ENCODE measurements around the gene LARGE1.

LARGE1 gene

DNA sequence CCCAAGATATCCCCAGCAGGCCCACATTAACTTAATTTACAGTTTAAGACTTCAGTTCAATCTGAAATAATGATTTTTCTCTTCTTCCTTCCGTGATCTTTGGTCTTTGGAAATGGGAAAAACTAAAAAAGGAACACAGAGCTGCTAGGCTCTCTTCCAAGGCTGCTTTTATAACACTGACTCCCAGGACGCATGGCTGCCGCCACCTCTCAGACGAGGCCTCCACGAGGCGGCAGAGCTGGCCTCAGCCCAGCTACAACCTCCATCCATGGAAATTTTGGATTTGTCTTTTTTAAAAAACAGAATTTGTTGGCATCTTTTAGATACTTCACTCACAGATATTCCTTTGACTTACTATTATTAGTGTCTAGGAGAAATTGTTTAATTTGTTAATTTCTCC, 476.6 kb downstream of the LARGE1 start:
- no peak overlapping the region for H2BK120ac ChIP-seq (ENCODE audit: low read depth, low read length)
- H3K18ac ChIP-seq (ENCODE audit: low read length): no peak overlapping the region
- no peaks in the 10 kb centered on the region for H3K4me1 ChIP-seq (ENCODE audit: control insufficient read depth, low read depth, low read length)
- no peak overlapping the region for H4K8ac ChIP-seq (ENCODE audit: low read depth, low read length)
- no peak overlapping the region for H3K4ac ChIP-seq (ENCODE audit: low read depth, low read length)
- no peaks in the 10 kb centered on the region for H3K36me3 ChIP-seq (ENCODE audit: control insufficient read depth, insufficient read depth, low read length)
- H3K56ac ChIP-seq (ENCODE audit: low read length): no peak overlapping the region
- WGBS (ENCODE audit: extremely low coverage, insufficient coverage, low lambda C conversion rate): no CpG with 5 or more reads among the region's 6 CpGs
- H3K4me2 ChIP-seq (ENCODE audit: low read length): no peak overlapping the region
- no peaks in the 10 kb centered on the region for H3K79me2 ChIP-seq (ENCODE audit: control insufficient read depth, insufficient read depth, low read length)
- no peaks in the 10 kb centered on the region for H3K27me3 ChIP-seq (ENCODE audit: insufficient read depth, low read length, poor library complexity)
- H3K9ac ChIP-seq (ENCODE audit: low read length): no peak overlapping the region
- H2BK15ac ChIP-seq (replicated peaks; ENCODE audit: low read depth): no peak overlapping the region
- no peaks in the 10 kb centered on the region for H3K79me1 ChIP-seq (ENCODE audit: low read length)
- H2AK5ac ChIP-seq (ENCODE audit: low read length): no peak overlapping the region
- H3K4me3 ChIP-seq (ENCODE audit: low read length): no peak overlapping the region
- no peak overlapping the region for H3K27ac ChIP-seq (ENCODE audit: low read depth, low read length)
- no peak overlapping the region for H3K23ac ChIP-seq (ENCODE audit: low read length)
- H4K5ac ChIP-seq (ENCODE audit: low read length): no peak overlapping the region
- DNase-seq: no peak
- no peak overlapping the region for H2BK5ac ChIP-seq (ENCODE audit: low read length)

DNA sequence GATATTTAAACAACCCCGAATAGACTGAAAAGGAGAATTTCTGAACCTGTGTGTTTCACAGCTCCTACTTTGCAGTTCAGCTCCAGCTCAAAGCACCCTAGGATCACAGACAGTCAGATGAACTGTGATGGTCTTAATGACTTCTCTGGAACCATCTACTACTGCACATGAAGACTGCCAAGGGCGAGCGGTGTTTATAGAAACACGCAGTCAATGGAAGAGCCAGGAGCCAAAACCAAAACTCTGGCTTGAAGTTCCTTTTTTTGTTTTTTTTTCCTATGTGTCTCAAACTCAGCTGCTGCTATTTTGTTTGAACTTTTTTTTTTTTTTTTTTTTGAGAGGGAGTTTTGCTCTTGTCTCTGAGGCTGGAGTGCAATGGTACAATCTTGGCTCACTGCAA, 479.5 kb downstream of the LARGE1 start:
- Histone ChIP-seq H4K5ac (ENCODE audit: low read length) (no peak overlapping the region), H3K36me3 (ENCODE audit: control insufficient read depth, insufficient read depth, low read length) (no peaks in the 10 kb centered on the region), H3K27me3 (ENCODE audit: insufficient read depth, low read length, poor library complexity) (no peaks in the 10 kb centered on the region), H3K4me1 (ENCODE audit: control insufficient read depth, low read depth, low read length) (peaks cover 2% of the 10 kb centered on the region), H3K79me1 (ENCODE audit: low read length) (no peaks in the 10 kb centered on the region), H2BK15ac (replicated peaks; ENCODE audit: low read depth) (no peak overlapping the region), H4K8ac (ENCODE audit: low read depth, low read length) (no peak overlapping the region), H3K27ac (ENCODE audit: low read depth, low read length) (no peak overlapping the region), H3K79me2 (ENCODE audit: control insufficient read depth, insufficient read depth, low read length) (no peaks in the 10 kb centered on the region), H3K56ac (ENCODE audit: low read length) (no peak overlapping the region), H3K4ac (ENCODE audit: low read depth, low read length) (no peak overlapping the region), H3K4me2 (ENCODE audit: low read length) (no peak overlapping the region), H3K18ac (ENCODE audit: low read length) (no peak overlapping the region), H3K9ac (ENCODE audit: low read length) (no peak overlapping the region), H3K23ac (ENCODE audit: low read length) (no peak overlapping the region), H2BK120ac (ENCODE audit: low read depth, low read length) (no peak overlapping the region), H2AK5ac (ENCODE audit: low read length) (no peak overlapping the region), H2BK5ac (ENCODE audit: low read length) (no peak overlapping the region), H3K4me3 (ENCODE audit: low read length) (no peak overlapping the region)
- no peak for DNase-seq
- no CpG with 5 or more reads among the region's 4 CpGs for WGBS (ENCODE audit: extremely low coverage, insufficient coverage, low lambda C conversion rate)

DNA sequence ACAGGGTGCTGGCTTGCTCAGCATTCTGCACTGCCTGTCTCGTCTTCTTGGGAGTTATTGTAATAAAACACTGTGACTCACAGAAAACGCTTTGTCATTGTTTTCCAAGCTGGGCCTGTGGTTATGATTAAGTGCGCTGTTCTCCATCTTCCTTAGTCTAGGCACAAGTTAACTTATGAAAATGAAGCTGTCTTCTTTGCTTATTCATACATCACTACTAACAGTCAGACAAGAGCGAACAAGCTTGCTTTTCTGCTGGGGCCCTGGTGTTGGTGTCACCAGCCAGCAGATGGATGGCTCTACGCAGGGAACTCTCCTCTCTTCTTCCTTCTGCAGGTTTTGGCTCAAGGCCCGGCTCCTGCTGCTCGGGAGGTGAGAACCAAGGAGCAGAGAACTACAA, 482.0 kb downstream of the LARGE1 start:
- Histone ChIP-seq H3K79me1 (ENCODE audit: low read length) (no peaks in the 10 kb centered on the region), H2BK120ac (ENCODE audit: low read depth, low read length) (no peak overlapping the region), H3K4me3 (ENCODE audit: low read length) (no peak overlapping the region), H2BK15ac (replicated peaks; ENCODE audit: low read depth) (no peak overlapping the region), H4K5ac (ENCODE audit: low read length) (no peak overlapping the region), H3K4me1 (ENCODE audit: control insufficient read depth, low read depth, low read length) (peaks cover 2% of the 10 kb centered on the region), H4K8ac (ENCODE audit: low read depth, low read length) (no peak overlapping the region), H3K9ac (ENCODE audit: low read length) (no peak overlapping the region), H3K27ac (ENCODE audit: low read depth, low read length) (no peak overlapping the region), H3K18ac (ENCODE audit: low read length) (no peak overlapping the region), H3K27me3 (ENCODE audit: insufficient read depth, low read length, poor library complexity) (no peaks in the 10 kb centered on the region), H2AK5ac (ENCODE audit: low read length) (no peak overlapping the region), H3K4ac (ENCODE audit: low read depth, low read length) (no peak overlapping the region), H3K36me3 (ENCODE audit: control insufficient read depth, insufficient read depth, low read length) (no peaks in the 10 kb centered on the region), H3K56ac (ENCODE audit: low read length) (no peak overlapping the region), H2BK5ac (ENCODE audit: low read length) (no peak overlapping the region), H3K4me2 (ENCODE audit: low read length) (no peak overlapping the region), H3K23ac (ENCODE audit: low read length) (no peak overlapping the region), H3K79me2 (ENCODE audit: control insufficient read depth, insufficient read depth, low read length) (no peaks in the 10 kb centered on the region)
- no peak for DNase-seq
- WGBS (ENCODE audit: extremely low coverage, insufficient coverage, low lambda C conversion rate): no CpG with 5 or more reads among the region's 7 CpGs

GRCh38 chr22:33431300-33431699, 489.0 kb downstream of the LARGE1 start:
- Histone ChIP-seq H3K23ac (ENCODE audit: low read length) (no peak overlapping the region), H3K27me3 (ENCODE audit: insufficient read depth, low read length, poor library complexity) (no peaks in the 10 kb centered on the region), H2BK120ac (ENCODE audit: low read depth, low read length) (no peak overlapping the region), H3K56ac (ENCODE audit: low read length) (no peak overlapping the region), H2BK15ac (replicated peaks; ENCODE audit: low read depth) (no peak overlapping the region), H3K4ac (ENCODE audit: low read depth, low read length) (no peak overlapping the region), H3K9ac (ENCODE audit: low read length) (no peak overlapping the region), H2AK5ac (ENCODE audit: low read length) (no peak overlapping the region), H3K27ac (ENCODE audit: low read depth, low read length) (no peak overlapping the region), H3K4me2 (ENCODE audit: low read length) (no peak overlapping the region), H3K4me3 (ENCODE audit: low read length) (no peak overlapping the region), H2BK5ac (ENCODE audit: low read length) (no peak overlapping the region), H3K18ac (ENCODE audit: low read length) (no peak overlapping the region), H3K4me1 (ENCODE audit: control insufficient read depth, low read depth, low read length) (no peaks in the 10 kb centered on the region), H4K8ac (ENCODE audit: low read depth, low read length) (no peak overlapping the region), H3K79me2 (ENCODE audit: control insufficient read depth, insufficient read depth, low read length) (no peaks in the 10 kb centered on the region), H3K36me3 (ENCODE audit: control insufficient read depth, insufficient read depth, low read length) (no peaks in the 10 kb centered on the region), H3K79me1 (ENCODE audit: low read length) (no peaks in the 10 kb centered on the region), H4K5ac (ENCODE audit: low read length) (no peak overlapping the region)
- no peak for DNase-seq
- no CpG with 5 or more reads among the region's 3 CpGs for WGBS (ENCODE audit: extremely low coverage, insufficient coverage, low lambda C conversion rate)

DNA sequence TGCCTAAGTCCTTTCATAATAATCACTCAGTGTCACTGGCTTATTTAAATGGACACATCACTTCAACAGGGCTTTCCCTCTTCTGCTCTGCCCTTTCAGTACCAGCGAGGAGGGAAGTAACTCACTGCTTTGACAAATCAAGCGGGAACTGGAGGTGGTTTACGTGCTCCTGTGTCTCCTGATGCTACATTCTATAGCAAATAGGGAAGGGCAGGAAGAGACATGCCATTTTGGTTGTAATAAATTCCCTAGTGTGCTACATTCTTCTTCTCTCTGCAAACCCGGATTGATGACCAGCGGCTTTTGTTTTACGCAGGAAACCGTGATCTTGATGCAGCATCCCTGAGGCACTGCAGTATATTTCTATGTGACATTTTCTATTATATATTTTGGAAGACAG, 491.0 kb downstream of the LARGE1 start:
- Histone ChIP-seq H3K18ac (ENCODE audit: low read length) (no peak overlapping the region), H3K4me2 (ENCODE audit: low read length) (no peak overlapping the region), H4K8ac (ENCODE audit: low read depth, low read length) (no peak overlapping the region), H3K27ac (ENCODE audit: low read depth, low read length) (no peak overlapping the region), H3K27me3 (ENCODE audit: insufficient read depth, low read length, poor library complexity) (no peaks in the 10 kb centered on the region), H3K36me3 (ENCODE audit: control insufficient read depth, insufficient read depth, low read length) (no peaks in the 10 kb centered on the region), H2BK15ac (replicated peaks; ENCODE audit: low read depth) (no peak overlapping the region), H2BK5ac (ENCODE audit: low read length) (no peak overlapping the region), H3K4me3 (ENCODE audit: low read length) (no peak overlapping the region), H3K56ac (ENCODE audit: low read length) (no peak overlapping the region), H3K23ac (ENCODE audit: low read length) (no peak overlapping the region), H3K4me1 (ENCODE audit: control insufficient read depth, low read depth, low read length) (no peaks in the 10 kb centered on the region), H3K79me2 (ENCODE audit: control insufficient read depth, insufficient read depth, low read length) (no peaks in the 10 kb centered on the region), H3K4ac (ENCODE audit: low read depth, low read length) (no peak overlapping the region), H2BK120ac (ENCODE audit: low read depth, low read length) (no peak overlapping the region), H4K5ac (ENCODE audit: low read length) (no peak overlapping the region), H3K9ac (ENCODE audit: low read length) (no peak overlapping the region), H2AK5ac (ENCODE audit: low read length) (no peak overlapping the region), H3K79me1 (ENCODE audit: low read length) (no peaks in the 10 kb centered on the region)
- no CpG with 5 or more reads among the region's 7 CpGs for WGBS (ENCODE audit: extremely low coverage, insufficient coverage, low lambda C conversion rate)
- no peak for DNase-seq

DNA sequence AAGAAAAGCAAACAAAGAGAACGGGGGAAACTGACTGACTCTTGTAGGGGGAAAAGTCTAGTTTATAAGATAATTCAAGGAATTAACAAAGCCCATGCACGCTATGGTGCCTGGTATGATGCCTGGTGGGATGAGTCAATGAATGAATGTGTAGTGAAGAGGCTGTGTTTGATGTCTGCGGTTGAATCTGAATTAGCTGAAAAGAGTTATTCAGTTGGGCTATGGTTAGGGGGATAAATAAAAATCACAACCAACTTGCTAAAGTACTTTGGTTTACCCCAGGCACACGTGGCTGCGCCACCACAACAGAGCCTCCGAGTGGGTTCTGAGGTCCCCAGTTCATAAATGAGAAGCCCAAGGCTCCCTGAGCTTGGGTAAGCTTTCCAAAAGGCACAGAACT, 492.8 kb downstream of the LARGE1 start:
- Histone ChIP-seq H3K79me1 (ENCODE audit: low read length) (no peaks in the 10 kb centered on the region), H3K9ac (ENCODE audit: low read length) (no peak overlapping the region), H3K27ac (ENCODE audit: low read depth, low read length) (no peak overlapping the region), H3K4me3 (ENCODE audit: low read length) (no peak overlapping the region), H3K4me2 (ENCODE audit: low read length) (no peak overlapping the region), H2BK120ac (ENCODE audit: low read depth, low read length) (no peak overlapping the region), H3K56ac (ENCODE audit: low read length) (no peak overlapping the region), H2BK5ac (ENCODE audit: low read length) (no peak overlapping the region), H3K79me2 (ENCODE audit: control insufficient read depth, insufficient read depth, low read length) (no peaks in the 10 kb centered on the region), H3K23ac (ENCODE audit: low read length) (no peak overlapping the region), H3K4me1 (ENCODE audit: control insufficient read depth, low read depth, low read length) (no peaks in the 10 kb centered on the region), H3K18ac (ENCODE audit: low read length) (no peak overlapping the region), H2AK5ac (ENCODE audit: low read length) (no peak overlapping the region), H4K5ac (ENCODE audit: low read length) (no peak overlapping the region), H3K36me3 (ENCODE audit: control insufficient read depth, insufficient read depth, low read length) (no peaks in the 10 kb centered on the region), H4K8ac (ENCODE audit: low read depth, low read length) (no peak overlapping the region), H2BK15ac (replicated peaks; ENCODE audit: low read depth) (no peak overlapping the region), H3K27me3 (ENCODE audit: insufficient read depth, low read length, poor library complexity) (no peaks in the 10 kb centered on the region), H3K4ac (ENCODE audit: low read depth, low read length) (no peak overlapping the region)
- no peak for DNase-seq
- WGBS (ENCODE audit: extremely low coverage, insufficient coverage, low lambda C conversion rate): no CpG with 5 or more reads among the region's 6 CpGs
